ENCODE measurements around the gene HACD3.

The HACD3 gene

GRCh38 chr15:65528461-65529060 is 1.7 kb upstream of the HACD3 start:
- no peaks in the 10 kb centered on the region for H3K27me3 ChIP-seq (ENCODE audit: control insufficient read depth in 3 of 3, insufficient read depth in 3 of 3, low read depth in 1 of 3, low read length in 3 of 3)
- no peak for DNase-seq (ENCODE audit: low spot score)

GRCh38 chr15:65529762-65530317 is 423 bp upstream of the HACD3 start:
- DNase-seq (ENCODE audit: low spot score) = no peak
- Histone ChIP-seq H3K36me3 (replicated peaks in 1 of 2; ENCODE audit: control insufficient read depth in 2 of 2, insufficient read depth in 2 of 2, low read length in 2 of 2) (peaks cover 0 to 26% of the 10 kb centered on the region in 2 donors), H3K27ac (replicated peaks; ENCODE audit: low read length) (no peak overlapping the region), H2AFZ (ENCODE audit: low read length) (peak overlapping the region; percentile 90), H3K9me3 (replicated peaks in 1 of 2; ENCODE audit: control insufficient read depth in 2 of 2, insufficient read depth in 1 of 2, low read depth in 1 of 2, low read length in 2 of 2) (no peaks in the 10 kb centered on the region), H3K23ac (ENCODE audit: low read depth, low read length, poor library complexity) (no peak overlapping the region), H4K8ac (ENCODE audit: low read depth, low read length) (no peak overlapping the region), H3K4me2 (ENCODE audit: insufficient read depth, low read length, poor library complexity, severe bottlenecking) (peak overlapping the region; percentile 43), H2BK120ac (ENCODE audit: low read depth, low read length) (no peak overlapping the region), H2BK5ac (ENCODE audit: low read length) (no peak overlapping the region), H3K14ac (ENCODE audit: low read length) (no peak overlapping the region), H3K79me1 (ENCODE audit: low read depth, low read length) (peaks cover 4% of the 10 kb centered on the region), H3K27me3 (ENCODE audit: control insufficient read depth in 3 of 3, insufficient read depth in 3 of 3, low read depth in 1 of 3, low read length in 3 of 3) (no peaks in the 10 kb centered on the region), H3K4me1 (ENCODE audit: control insufficient read depth in 2 of 2, insufficient read depth in 1 of 2, low read depth in 1 of 2, low read length in 2 of 2) (peaks cover 12% of the 10 kb centered on the region in 2 donors), H3K4me3 (ENCODE audit: low read length in 2 of 2) (peak overlapping the region in 1 of 2 donors; percentile 93), H3K9ac (ENCODE audit: low read depth, low read length, poor library complexity) (no peak overlapping the region), H3K18ac (ENCODE audit: low read length) (no peak overlapping the region), H2BK15ac (ENCODE audit: low read length) (no peak overlapping the region), H2AK5ac (ENCODE audit: low read depth, low read length) (no peak overlapping the region), H4K91ac (ENCODE audit: low read depth, low read length, poor library complexity) (no peak overlapping the region), H2BK12ac (ENCODE audit: low read length) (no peak overlapping the region), H3K4ac (ENCODE audit: low read length) (no peak overlapping the region)
- WGBS, 2 donors (ENCODE audit: extremely low coverage in 2 of 2, insufficient read length in 2 of 2, insufficient replicate concordance in 1 of 2) = no CpG with 5 or more reads among the region's 13 CpGs

More at GRCh38 chr15:65528461-65529060, 1.7 kb upstream of the HACD3 start:
- Histone ChIP-seq H3K79me1 (ENCODE audit: low read depth, low read length) (peaks cover 2% of the 10 kb centered on the region), H2BK15ac (ENCODE audit: low read length) (no peak overlapping the region), H3K4me1 (ENCODE audit: control insufficient read depth in 2 of 2, insufficient read depth in 1 of 2, low read depth in 1 of 2, low read length in 2 of 2) (peaks cover 9 to 12% of the 10 kb centered on the region in 2 donors), H2AFZ (ENCODE audit: low read length) (peak overlapping the region; percentile 20), H3K23ac (ENCODE audit: low read depth, low read length, poor library complexity) (no peak overlapping the region), H2BK120ac (ENCODE audit: low read depth, low read length) (no peak overlapping the region), H3K4me3 (ENCODE audit: low read length in 2 of 2) (no peak overlapping the region), H3K4me2 (ENCODE audit: insufficient read depth, low read length, poor library complexity, severe bottlenecking) (no peak overlapping the region), H3K14ac (ENCODE audit: low read length) (no peak overlapping the region), H3K27ac (replicated peaks; ENCODE audit: low read length) (no peak overlapping the region), H4K91ac (ENCODE audit: low read depth, low read length, poor library complexity) (no peak overlapping the region), H3K9me3 (replicated peaks in 1 of 2; ENCODE audit: control insufficient read depth in 2 of 2, insufficient read depth in 1 of 2, low read depth in 1 of 2, low read length in 2 of 2) (no peaks in the 10 kb centered on the region), H3K36me3 (replicated peaks in 1 of 2; ENCODE audit: control insufficient read depth in 2 of 2, insufficient read depth in 2 of 2, low read length in 2 of 2) (peaks cover 0 to 16% of the 10 kb centered on the region in 2 donors), H4K8ac (ENCODE audit: low read depth, low read length) (no peak overlapping the region), H2BK5ac (ENCODE audit: low read length) (no peak overlapping the region), H2AK5ac (ENCODE audit: low read depth, low read length) (no peak overlapping the region), H3K4ac (ENCODE audit: low read length) (no peak overlapping the region), H3K18ac (ENCODE audit: low read length) (no peak overlapping the region), H3K9ac (ENCODE audit: low read depth, low read length, poor library complexity) (no peak overlapping the region), H2BK12ac (ENCODE audit: low read length) (no peak overlapping the region)
- no CpG with 5 or more reads among the region's 20 CpGs for WGBS, 2 donors (ENCODE audit: extremely low coverage in 2 of 2, insufficient read length in 2 of 2, insufficient replicate concordance in 1 of 2)

GRCh38 chr15:65532738-65533051 is 2.4 kb downstream of the HACD3 start:
- H3K9me3 ChIP-seq (replicated peaks in 1 of 2; ENCODE audit: control insufficient read depth in 2 of 2, insufficient read depth in 1 of 2, low read depth in 1 of 2, low read length in 2 of 2) = peaks cover 0 to 12% of the 10 kb centered on the region in 2 donors
- no peak overlapping the region for H2BK5ac ChIP-seq (ENCODE audit: low read length)
- H3K27me3 ChIP-seq (ENCODE audit: control insufficient read depth in 3 of 3, insufficient read depth in 3 of 3, low read depth in 1 of 3, low read length in 3 of 3) = no peaks in the 10 kb centered on the region
- no peak for DNase-seq (ENCODE audit: low spot score)
- no peak overlapping the region for H3K27ac ChIP-seq (replicated peaks; ENCODE audit: low read length)
- no peak overlapping the region for H2BK120ac ChIP-seq (ENCODE audit: low read depth, low read length)
- peaks cover 12% of the 10 kb centered on the region in 2 donors for H3K4me1 ChIP-seq (ENCODE audit: control insufficient read depth in 2 of 2, insufficient read depth in 1 of 2, low read depth in 1 of 2, low read length in 2 of 2)
- peaks cover 4% of the 10 kb centered on the region for H3K79me1 ChIP-seq (ENCODE audit: low read depth, low read length)
- no peak overlapping the region for H2AK5ac ChIP-seq (ENCODE audit: low read depth, low read length)
- H3K4ac ChIP-seq (ENCODE audit: low read length) = no peak overlapping the region
- no peak overlapping the region for H4K8ac ChIP-seq (ENCODE audit: low read depth, low read length)
- H3K23ac ChIP-seq (ENCODE audit: low read depth, low read length, poor library complexity) = no peak overlapping the region
- H4K91ac ChIP-seq (ENCODE audit: low read depth, low read length, poor library complexity) = no peak overlapping the region
- H3K4me2 ChIP-seq (ENCODE audit: insufficient read depth, low read length, poor library complexity, severe bottlenecking) = no peak overlapping the region
- H3K4me3 ChIP-seq (ENCODE audit: low read length in 2 of 2) = no peak overlapping the region
- peaks cover 0 to 51% of the 10 kb centered on the region in 2 donors for H3K36me3 ChIP-seq (replicated peaks in 1 of 2; ENCODE audit: control insufficient read depth in 2 of 2, insufficient read depth in 2 of 2, low read length in 2 of 2)
- H2BK15ac ChIP-seq (ENCODE audit: low read length) = no peak overlapping the region
- no peak overlapping the region for H3K9ac ChIP-seq (ENCODE audit: low read depth, low read length, poor library complexity)
- no peak overlapping the region for H3K14ac ChIP-seq (ENCODE audit: low read length)
- no peak overlapping the region for H3K18ac ChIP-seq (ENCODE audit: low read length)
- no peak overlapping the region for H2AFZ ChIP-seq (ENCODE audit: low read length)
- WGBS, 2 donors (ENCODE audit: extremely low coverage in 2 of 2, insufficient read length in 2 of 2, insufficient replicate concordance in 1 of 2) = no CpG with 5 or more reads among the region's 1 CpG
- H2BK12ac ChIP-seq (ENCODE audit: low read length) = no peak overlapping the region

GRCh38 chr15:65533057-65533756 is 2.9 kb downstream of the HACD3 start:
- no peak overlapping the region for H3K14ac ChIP-seq (ENCODE audit: low read length)
- no peak overlapping the region for H3K27ac ChIP-seq (replicated peaks; ENCODE audit: low read length)
- H3K4me3 ChIP-seq (ENCODE audit: low read length in 2 of 2) = no peak overlapping the region
- no CpG with 5 or more reads among the region's 5 CpGs for WGBS, 2 donors (ENCODE audit: extremely low coverage in 2 of 2, insufficient read length in 2 of 2, insufficient replicate concordance in 1 of 2)
- no peak overlapping the region for H2BK120ac ChIP-seq (ENCODE audit: low read depth, low read length)
- H2BK15ac ChIP-seq (ENCODE audit: low read length) = no peak overlapping the region
- no peak overlapping the region for H4K91ac ChIP-seq (ENCODE audit: low read depth, low read length, poor library complexity)
- H3K36me3 ChIP-seq (replicated peaks in 1 of 2; ENCODE audit: control insufficient read depth in 2 of 2, insufficient read depth in 2 of 2, low read length in 2 of 2) = peaks cover 0 to 54% of the 10 kb centered on the region in 2 donors
- no peak overlapping the region for H3K18ac ChIP-seq (ENCODE audit: low read length)
- H3K4me1 ChIP-seq (ENCODE audit: control insufficient read depth in 2 of 2, insufficient read depth in 1 of 2, low read depth in 1 of 2, low read length in 2 of 2) = peaks cover 12% of the 10 kb centered on the region in 2 donors
- H4K8ac ChIP-seq (ENCODE audit: low read depth, low read length) = no peak overlapping the region
- H2BK12ac ChIP-seq (ENCODE audit: low read length) = no peak overlapping the region
- H3K79me1 ChIP-seq (ENCODE audit: low read depth, low read length) = peaks cover 4% of the 10 kb centered on the region
- no peaks in the 10 kb centered on the region for H3K27me3 ChIP-seq (ENCODE audit: control insufficient read depth in 3 of 3, insufficient read depth in 3 of 3, low read depth in 1 of 3, low read length in 3 of 3)
- no peak overlapping the region for H2AFZ ChIP-seq (ENCODE audit: low read length)
- no peak for DNase-seq (ENCODE audit: low spot score)
- no peak overlapping the region for H3K9ac ChIP-seq (ENCODE audit: low read depth, low read length, poor library complexity)
- no peak overlapping the region for H3K4me2 ChIP-seq (ENCODE audit: insufficient read depth, low read length, poor library complexity, severe bottlenecking)
- no peak overlapping the region for H2BK5ac ChIP-seq (ENCODE audit: low read length)
- H3K9me3 ChIP-seq (replicated peaks in 1 of 2; ENCODE audit: control insufficient read depth in 2 of 2, insufficient read depth in 1 of 2, low read depth in 1 of 2, low read length in 2 of 2) = peaks cover 0 to 12% of the 10 kb centered on the region in 2 donors
- no peak overlapping the region for H3K4ac ChIP-seq (ENCODE audit: low read length)
- H3K23ac ChIP-seq (ENCODE audit: low read depth, low read length, poor library complexity) = no peak overlapping the region
- H2AK5ac ChIP-seq (ENCODE audit: low read depth, low read length) = no peak overlapping the region
